ACC112 (cell line): ENCODE measurements around the gene ARID1B.

Source experiments
- H2AFZ ChIP-seq: fragments of 200-600 bp; sonication (generic); one replicate; pipeline ENCODE4 v1.6.0; 2017; ENCODE audit warnings: antibody characterized with exemption, low read length; ENCODE audit not compliant: unreplicated experiment
- H3K27ac ChIP-seq: fragments of 200-600 bp; sonication (generic); 2 replicates; pipeline ENCODE4 v1.5.1; 2014; ENCODE audit warnings: low read depth, mild to moderate bottlenecking, antibody characterized with exemption, low read length, moderate library complexity
- H3K27me3 ChIP-seq: fragments of 200-600 bp; sonication (generic); 2 replicates; pipeline ENCODE4 v1.6.1; 2014; ENCODE audit warnings: mild to moderate bottlenecking, antibody characterized with exemption, low read length, moderate library complexity, mixed read lengths; ENCODE audit not compliant: insufficient read depth
- H3K36me3 ChIP-seq: fragments of 200-600 bp; sonication (generic); 2 replicates; pipeline ENCODE4 v1.6.1; 2016; ENCODE audit warnings: mild to moderate bottlenecking, antibody characterized with exemption, low read length, moderate library complexity, mixed read lengths; ENCODE audit not compliant: insufficient read depth
- H3K4me1 ChIP-seq: fragments of 200-600 bp; sonication (generic); one replicate; pipeline ENCODE4 v1.6.1; 2016; ENCODE audit warnings: low read length, mixed read lengths; ENCODE audit not compliant: insufficient read depth, unreplicated experiment, control insufficient read depth
- H3K4me3 ChIP-seq: fragments of 200-600 bp; sonication (generic); 2 replicates; pipeline ENCODE4 v1.5.1; 2014; ENCODE audit warnings: mild to moderate bottlenecking, low read depth, low read length
- H3K79me2 ChIP-seq: fragments of 200-600 bp; sonication (generic); one replicate; pipeline ENCODE4 v1.6.0; 2016; ENCODE audit warnings: low read length; ENCODE audit not compliant: control insufficient read depth, unreplicated experiment, insufficient read depth

The ARID1B gene

GRCh38 chr6:157125531-157125930 is 348.4 kb downstream of the ARID1B start:
- H3K4me1 ChIP-seq = peaks cover 17% of the 10 kb centered on the region
- no peaks in the 10 kb centered on the region for H3K79me2 ChIP-seq
- H3K27ac ChIP-seq = no peak overlapping the region
- no peak overlapping the region for H3K4me3 ChIP-seq
- H2AFZ ChIP-seq = no peak overlapping the region
- no peaks in the 10 kb centered on the region for H3K36me3 ChIP-seq
- no peaks in the 10 kb centered on the region for H3K27me3 ChIP-seq

- Histone ChIP-seq H3K79me2 (no peaks in the 10 kb centered on the region), H3K36me3 (no peaks in the 10 kb centered on the region), H2AFZ (no peak overlapping the region), H3K27me3 (no peaks in the 10 kb centered on the region), H3K27ac (no peak overlapping the region), H3K4me3 (no peak overlapping the region), H3K4me1 (peaks cover 12% of the 10 kb centered on the region)
Measured at GRCh38 chr6:157126183-157127098, 349.3 kb downstream of the ARID1B start.

GRCh38 chr6:157128235-157128775 is 351.1 kb downstream of the ARID1B start:
- Histone ChIP-seq H3K36me3 (no peaks in the 10 kb centered on the region), H3K27ac (no peak overlapping the region), H3K79me2 (no peaks in the 10 kb centered on the region), H3K4me3 (no peak overlapping the region), H2AFZ (no peak overlapping the region), H3K27me3 (no peaks in the 10 kb centered on the region), H3K4me1 (peaks cover 12% of the 10 kb centered on the region)

GRCh38 chr6:157131250-157131649 is 354.1 kb downstream of the ARID1B start:
- no peak overlapping the region for H3K27ac ChIP-seq
- no peaks in the 10 kb centered on the region for H3K36me3 ChIP-seq
- no peak overlapping the region for H2AFZ ChIP-seq
- H3K27me3 ChIP-seq = no peaks in the 10 kb centered on the region
- H3K79me2 ChIP-seq = no peaks in the 10 kb centered on the region
- H3K4me3 ChIP-seq = no peak overlapping the region
- peaks cover 23% of the 10 kb centered on the region for H3K4me1 ChIP-seq

- Histone ChIP-seq H3K79me2 (no peaks in the 10 kb centered on the region), H2AFZ (no peak overlapping the region), H3K4me1 (peaks cover 21% of the 10 kb centered on the region), H3K4me3 (no peak overlapping the region), H3K36me3 (no peaks in the 10 kb centered on the region), H3K27me3 (no peaks in the 10 kb centered on the region), H3K27ac (no peak overlapping the region)
Measured at GRCh38 chr6:157133856-157134255, 356.7 kb downstream of the ARID1B start.

- Histone ChIP-seq H3K27ac (no peak overlapping the region), H3K4me3 (no peak overlapping the region), H3K4me1 (peaks cover 17% of the 10 kb centered on the region), H3K27me3 (no peaks in the 10 kb centered on the region), H3K79me2 (no peaks in the 10 kb centered on the region), H3K36me3 (no peaks in the 10 kb centered on the region), H2AFZ (no peak overlapping the region)
Measured at GRCh38 chr6:157134402-157135047, 357.3 kb downstream of the ARID1B start.

- H3K4me1 ChIP-seq = peaks cover 17% of the 10 kb centered on the region
- no peaks in the 10 kb centered on the region for H3K79me2 ChIP-seq
- H3K27ac ChIP-seq = peak overlapping the region; percentile 28; the same call in 1 of the 2 replicates
- H2AFZ ChIP-seq = no peak overlapping the region
- H3K4me3 ChIP-seq = no peak overlapping the region
- no peaks in the 10 kb centered on the region for H3K27me3 ChIP-seq
- H3K36me3 ChIP-seq = no peaks in the 10 kb centered on the region
Measured at GRCh38 chr6:157135691-157136090, 358.5 kb downstream of the ARID1B start.

GRCh38 chr6:157137501-157137900 is 360.3 kb downstream of the ARID1B start:
- no peak overlapping the region for H3K27ac ChIP-seq
- H3K4me3 ChIP-seq = no peak overlapping the region
- no peak overlapping the region for H2AFZ ChIP-seq
- H3K27me3 ChIP-seq = no peaks in the 10 kb centered on the region
- no peaks in the 10 kb centered on the region for H3K36me3 ChIP-seq
- H3K79me2 ChIP-seq = no peaks in the 10 kb centered on the region
- peaks cover 17% of the 10 kb centered on the region for H3K4me1 ChIP-seq

GRCh38 chr6:157139054-157139708 is 362.0 kb downstream of the ARID1B start:
- no peaks in the 10 kb centered on the region for H3K79me2 ChIP-seq
- H3K4me1 ChIP-seq = peaks cover 33% of the 10 kb centered on the region
- H3K36me3 ChIP-seq = no peaks in the 10 kb centered on the region
- no peak overlapping the region for H3K27ac ChIP-seq
- no peaks in the 10 kb centered on the region for H3K27me3 ChIP-seq
- no peak overlapping the region for H3K4me3 ChIP-seq
- no peak overlapping the region for H2AFZ ChIP-seq

- Histone ChIP-seq H3K27me3 (no peaks in the 10 kb centered on the region), H3K79me2 (no peaks in the 10 kb centered on the region), H3K27ac (peak overlapping the region; percentile 86), H2AFZ (no peak overlapping the region), H3K4me3 (peak overlapping the region; percentile 26), H3K4me1 (peaks cover 23% of the 10 kb centered on the region), H3K36me3 (no peaks in the 10 kb centered on the region)
Measured at GRCh38 chr6:157143171-157143889, 366.2 kb downstream of the ARID1B start.
